T-helper 1 cell treated with Interleukin-12 subunit alpha and Interleukin-12 subunit beta and Interleukin-4 antibody, amounts not matched to agents 30 μg/mL and 1 μg/mL, for 36 hours (primary cell): ENCODE measurements around the gene IL17A.
A peak's percentile ranks its signal among the peaks of the same experiment; 100 is the strongest.

Experiments used
- H3K27ac Mint-ChIP-seq: one replicate; pipeline ENCODE4 v1.8.0; 2021; ENCODE audit warnings: mild to moderate bottlenecking, mixed read lengths
- H3K27me3 Mint-ChIP-seq: one replicate; pipeline ENCODE4 v1.8.0; 2021; ENCODE audit warnings: low read depth, mixed read lengths
- H3K36me3 Mint-ChIP-seq: one replicate; pipeline ENCODE4 v1.8.0; 2021; ENCODE audit warnings: low read depth, mixed read lengths
- H3K4me1 Mint-ChIP-seq: one replicate; pipeline ENCODE4 v1.8.0; 2021; ENCODE audit warnings: low read depth, mixed read lengths
- H3K4me3 Mint-ChIP-seq: one replicate; pipeline ENCODE4 v1.8.0; 2021; ENCODE audit warnings: mild to moderate bottlenecking, moderate library complexity, mixed read lengths
- H3K9me3 Mint-ChIP-seq: one replicate; pipeline ENCODE4 v1.8.0; 2021; ENCODE audit warnings: mixed read lengths

Gene IL17A

DNA sequence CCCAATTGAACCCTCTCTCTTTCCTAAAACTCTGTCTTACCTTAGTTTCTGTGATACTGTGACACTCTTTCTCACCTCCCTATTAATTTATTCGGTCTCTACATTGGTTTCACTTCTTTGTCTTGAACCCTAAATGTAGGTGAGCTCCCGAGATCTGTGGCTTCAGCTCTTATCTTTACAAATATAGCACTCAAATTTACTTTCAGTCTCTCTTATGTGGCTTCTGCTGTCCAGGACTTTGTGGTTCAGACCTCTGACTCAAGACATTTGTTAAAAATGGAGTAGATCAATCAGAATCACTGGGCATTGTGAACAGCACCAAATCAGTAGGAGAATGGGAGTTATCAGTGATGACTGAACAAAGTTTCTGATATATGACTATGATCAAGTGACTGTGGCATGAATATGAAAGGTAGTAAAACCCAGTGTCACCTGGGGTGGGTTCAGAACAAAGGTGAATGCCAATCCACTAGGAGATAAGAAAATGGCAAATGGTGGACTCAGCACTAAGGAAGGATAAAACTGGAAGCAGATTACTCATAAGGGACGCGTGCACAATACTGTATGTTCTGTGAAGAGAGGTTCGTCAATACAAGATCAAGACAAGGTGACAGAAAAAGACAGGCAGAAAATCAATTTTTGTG is 30.9 kb downstream of the IL17A start:
- no peak overlapping the region for H3K4me3 Mint-ChIP-seq
- peaks cover 16% of the 10 kb centered on the region for H3K4me1 Mint-ChIP-seq
- peaks cover 44% of the 10 kb centered on the region for H3K27me3 Mint-ChIP-seq
- no peaks in the 10 kb centered on the region for H3K36me3 Mint-ChIP-seq
- no peak overlapping the region for H3K27ac Mint-ChIP-seq
- H3K9me3 Mint-ChIP-seq = no peaks in the 10 kb centered on the region

- Mint-ChIP-seq H3K36me3 (no peaks in the 10 kb centered on the region), H3K27ac (no peak overlapping the region), H3K4me1 (peaks cover 14% of the 10 kb centered on the region), H3K27me3 (peaks cover 44% of the 10 kb centered on the region), H3K4me3 (no peak overlapping the region), H3K9me3 (no peaks in the 10 kb centered on the region)
Observed at GRCh38 chr6:52217761-52218160, 31.6 kb downstream of the IL17A start.

DNA sequence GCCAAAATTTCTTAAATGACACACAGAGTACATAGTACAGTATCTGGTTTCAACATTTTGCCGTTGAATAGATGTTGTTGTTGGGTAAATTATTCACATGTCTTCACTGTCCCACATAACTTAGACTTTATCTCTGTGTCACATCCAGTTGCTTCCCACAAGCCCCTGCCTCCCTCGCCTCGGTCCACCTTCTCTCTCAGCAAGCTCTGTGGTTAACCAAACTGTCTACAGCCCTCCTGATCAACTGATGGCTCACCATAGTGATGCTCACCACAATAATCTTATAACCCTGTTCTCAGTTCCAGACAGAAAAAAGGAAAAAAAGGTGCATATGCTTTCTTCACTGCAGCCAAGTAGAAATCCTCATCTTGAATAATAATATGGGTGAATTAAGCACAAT is 35.1 kb downstream of the IL17A start:
- Mint-ChIP-seq H3K9me3 (no peaks in the 10 kb centered on the region), H3K36me3 (no peaks in the 10 kb centered on the region), H3K27ac (no peak overlapping the region), H3K4me3 (peak overlapping the region; percentile 41), H3K4me1 (peaks cover 13% of the 10 kb centered on the region), H3K27me3 (peaks cover 71% of the 10 kb centered on the region)

- Mint-ChIP-seq H3K27ac (peak overlapping the region; percentile 23), H3K27me3 (peaks cover 59% of the 10 kb centered on the region), H3K4me3 (peak overlapping the region; percentile 4), H3K4me1 (peaks cover 36% of the 10 kb centered on the region), H3K36me3 (no peaks in the 10 kb centered on the region), H3K9me3 (no peaks in the 10 kb centered on the region)
Observed at GRCh38 chr6:52227495-52227894, 41.3 kb downstream of the IL17A start.

- Mint-ChIP-seq H3K27ac (no peak overlapping the region), H3K27me3 (peaks cover 57% of the 10 kb centered on the region)
Observed at GRCh38 chr6:52230685-52231084, 44.5 kb downstream of the IL17A start.

DNA sequence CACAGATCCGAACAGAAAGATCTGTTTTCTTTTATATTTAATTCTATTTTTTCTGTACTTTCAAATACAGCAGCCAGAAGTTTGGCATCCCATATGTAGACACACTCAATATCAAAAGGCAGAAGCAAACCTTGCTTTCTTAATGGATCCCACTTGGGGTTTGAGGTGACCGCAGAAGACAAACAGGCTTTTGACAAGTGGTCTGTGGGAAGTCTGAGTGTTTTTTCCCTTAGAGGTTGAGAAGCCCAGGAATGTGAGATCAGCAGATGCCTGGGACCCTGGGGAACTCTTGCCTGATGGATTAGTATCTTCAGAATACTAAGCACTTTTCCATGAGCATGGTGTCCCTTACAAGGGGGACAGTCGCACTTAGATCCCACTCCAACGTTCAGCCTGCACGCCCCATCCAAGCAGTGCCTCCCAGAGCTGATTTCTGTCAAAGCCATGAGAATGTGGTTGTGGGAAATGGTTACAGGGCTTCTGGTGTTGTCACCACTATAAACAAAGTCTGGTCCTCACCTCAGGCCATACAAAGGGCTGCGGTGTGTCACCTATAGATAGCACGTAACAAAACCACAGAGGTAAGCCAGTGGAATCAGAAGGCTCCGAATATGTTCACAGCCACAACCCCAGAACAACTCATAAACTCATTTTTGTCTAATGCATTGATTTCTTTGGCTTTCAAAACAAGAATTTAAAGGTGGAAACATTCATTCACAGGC is 45.4 kb downstream of the IL17A start:
- no peaks in the 10 kb centered on the region for H3K9me3 Mint-ChIP-seq
- H3K4me1 Mint-ChIP-seq = peaks cover 31% of the 10 kb centered on the region
- H3K27me3 Mint-ChIP-seq = peaks cover 62% of the 10 kb centered on the region
- no peak overlapping the region for H3K4me3 Mint-ChIP-seq
- H3K36me3 Mint-ChIP-seq = no peaks in the 10 kb centered on the region
- no peak overlapping the region for H3K27ac Mint-ChIP-seq

More at GRCh38 chr6:52230685-52231084, 44.5 kb downstream of the IL17A start:
- Mint-ChIP-seq H3K36me3 (no peaks in the 10 kb centered on the region), H3K4me1 (peaks cover 31% of the 10 kb centered on the region), H3K9me3 (no peaks in the 10 kb centered on the region), H3K4me3 (no peak overlapping the region)

- H3K4me3 Mint-ChIP-seq = no peak overlapping the region
- peaks cover 73% of the 10 kb centered on the region for H3K27me3 Mint-ChIP-seq
- peaks cover 19% of the 10 kb centered on the region for H3K4me1 Mint-ChIP-seq
- H3K36me3 Mint-ChIP-seq = no peaks in the 10 kb centered on the region
- H3K9me3 Mint-ChIP-seq = no peaks in the 10 kb centered on the region
- no peak overlapping the region for H3K27ac Mint-ChIP-seq
Observed at GRCh38 chr6:52233005-52233404, 46.8 kb downstream of the IL17A start.

DNA sequence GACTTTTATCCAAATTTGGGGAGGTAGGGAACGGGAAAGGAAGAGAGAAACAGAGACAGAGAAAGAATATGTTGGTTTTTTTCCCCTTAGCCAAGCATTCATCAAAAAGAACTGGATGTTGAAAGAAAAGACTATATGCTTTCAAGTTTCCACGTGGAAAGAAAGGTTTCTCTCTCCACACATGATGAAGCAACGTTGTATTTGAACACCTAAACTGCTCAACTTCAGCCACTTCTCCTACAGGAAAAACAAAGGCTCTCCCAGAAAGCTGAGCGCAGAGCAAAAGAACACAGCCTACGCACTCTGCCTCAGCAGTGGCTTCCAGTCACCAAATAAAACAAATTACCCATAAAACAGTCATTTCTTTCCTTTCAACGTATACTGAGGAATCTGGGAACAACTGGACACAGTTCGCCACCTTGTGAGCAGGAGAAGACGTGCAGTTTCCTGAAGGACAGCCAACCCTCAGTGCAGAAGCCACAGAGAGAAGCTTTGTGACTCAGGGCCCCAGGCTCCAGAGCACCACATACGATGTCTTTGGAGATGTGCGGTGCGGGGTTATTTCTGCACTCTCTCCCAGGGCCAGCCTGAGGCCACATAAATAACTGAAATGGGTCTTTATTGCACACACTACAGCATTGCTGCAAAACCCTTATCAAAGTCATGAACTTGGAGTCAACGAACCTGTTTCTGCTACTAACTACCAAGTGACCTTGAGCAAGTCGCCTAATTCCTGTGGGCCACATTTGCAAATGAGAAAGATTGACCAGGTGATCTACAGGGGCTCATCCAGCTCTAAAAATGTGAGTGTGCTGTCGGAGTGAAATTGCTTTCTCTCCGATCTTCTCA is 48.0 kb downstream of the IL17A start:
- H3K27me3 Mint-ChIP-seq = peaks cover 79% of the 10 kb centered on the region

More for the DNA sequence above, 48.0 kb downstream of the IL17A start:
- Mint-ChIP-seq H3K27ac (no peak overlapping the region), H3K9me3 (no peaks in the 10 kb centered on the region), H3K4me3 (no peak overlapping the region), H3K4me1 (peaks cover 14% of the 10 kb centered on the region), H3K36me3 (no peaks in the 10 kb centered on the region)
